ENCODE measurements around the gene AIF1L. TPM values are rescaled to one million over a fixed set of nuclear protein-coding genes. Genes with fewer than 3 reads are reported as not detected.

AIF1L gene
- total RNA-seq, 2 experiments from 2014 or later: not detected

- BruUV-seq (replicated peaks): no TSS peak
- no peaks in the 10 kb centered on the region for H3K79me2 ChIP-seq (ENCODE audit: insufficient read depth, low read depth, low read length)
- DNase-seq (ENCODE audit: low spot score): no peak
- no peak overlapping the region for H3K4me2 ChIP-seq (ENCODE audit: low read length)
- no peaks in the 10 kb centered on the region for H3K36me3 ChIP-seq (ENCODE audit: insufficient read depth, low read length)
- ChIA-PET CTCF (ENCODE audit: unreplicated experiment) (no interaction called here), POLR2A (no interaction called here)
- H3K4me3 ChIP-seq (ENCODE audit: low read depth, low read length, poor library complexity, severe bottlenecking): no peak overlapping the region
- TF ChIP-seq CTCF (conservative IDR thresholded peaks at IDR 0.05; ENCODE audit: low read length) (no peak), EZH2phosphoT487 (IDR thresholded peaks at IDR 0.05; ENCODE audit: borderline replicate concordance, low read depth, low read length) (no peak)
- H3K4me1 ChIP-seq (ENCODE audit: insufficient read depth, low read length, poor library complexity, severe bottlenecking): no peaks in the 10 kb centered on the region
- no peaks in the 10 kb centered on the region for H4K20me1 ChIP-seq (ENCODE audit: insufficient read depth, low read length)
- H2AFZ ChIP-seq (ENCODE audit: low read length): no peak overlapping the region
- no peaks in the 10 kb centered on the region for H3K9me2 ChIP-seq (ENCODE audit: insufficient read depth, low read length)
- no peaks in the 10 kb centered on the region for H3K9me3 ChIP-seq (ENCODE audit: low read length)
- H3K27ac ChIP-seq (ENCODE audit: low read depth, low read length, poor library complexity, severe bottlenecking): no peak overlapping the region
- intact Hi-C loops (cut with micrococcal nuclease; ENCODE audit: unreplicated experiment): no loop called here
Observed at GRCh38 chr9:131050831-131051230, 45.5 kb upstream of the AIF1L start.

GRCh38 chr9:131051592-131052517 is 44.5 kb upstream of the AIF1L start:
- H3K4me2 ChIP-seq (ENCODE audit: low read length): no peak overlapping the region
- no peak overlapping the region for H2AFZ ChIP-seq (ENCODE audit: low read length)
- H3K4me1 ChIP-seq (ENCODE audit: insufficient read depth, low read length, poor library complexity, severe bottlenecking): no peaks in the 10 kb centered on the region
- no peak for TF ChIP-seq CTCF (conservative IDR thresholded peaks at IDR 0.05; ENCODE audit: low read length)
- no peak for TF ChIP-seq EZH2phosphoT487 (IDR thresholded peaks at IDR 0.05; ENCODE audit: borderline replicate concordance, low read depth, low read length)
- H3K9me3 ChIP-seq (ENCODE audit: low read length): no peaks in the 10 kb centered on the region
- no peaks in the 10 kb centered on the region for H3K36me3 ChIP-seq (ENCODE audit: insufficient read depth, low read length)
- ChIA-PET POLR2A (no interaction called here), CTCF (ENCODE audit: unreplicated experiment) (no interaction called here)
- no peaks in the 10 kb centered on the region for H4K20me1 ChIP-seq (ENCODE audit: insufficient read depth, low read length)
- BruUV-seq (replicated peaks): no TSS peak
- no peak for DNase-seq (ENCODE audit: low spot score)
- no peaks in the 10 kb centered on the region for H3K79me2 ChIP-seq (ENCODE audit: insufficient read depth, low read depth, low read length)
- no peak overlapping the region for H3K4me3 ChIP-seq (ENCODE audit: low read depth, low read length, poor library complexity, severe bottlenecking)
- no peaks in the 10 kb centered on the region for H3K9me2 ChIP-seq (ENCODE audit: insufficient read depth, low read length)
- intact Hi-C loops (cut with micrococcal nuclease; ENCODE audit: unreplicated experiment): no loop called here
- H3K27ac ChIP-seq (ENCODE audit: low read depth, low read length, poor library complexity, severe bottlenecking): no peak overlapping the region

GRCh38 chr9:131053896-131054295 is 42.4 kb upstream of the AIF1L start:
- Histone ChIP-seq H3K9me2 (ENCODE audit: insufficient read depth, low read length) (no peaks in the 10 kb centered on the region), H3K9me3 (ENCODE audit: low read length) (no peaks in the 10 kb centered on the region), H3K79me2 (ENCODE audit: insufficient read depth, low read depth, low read length) (no peaks in the 10 kb centered on the region), H3K36me3 (ENCODE audit: insufficient read depth, low read length) (no peaks in the 10 kb centered on the region), H3K4me2 (ENCODE audit: low read length) (no peak overlapping the region), H4K20me1 (ENCODE audit: insufficient read depth, low read length) (no peaks in the 10 kb centered on the region), H3K4me1 (ENCODE audit: insufficient read depth, low read length, poor library complexity, severe bottlenecking) (no peaks in the 10 kb centered on the region), H2AFZ (ENCODE audit: low read length) (no peak overlapping the region), H3K27ac (ENCODE audit: low read depth, low read length, poor library complexity, severe bottlenecking) (no peak overlapping the region), H3K4me3 (ENCODE audit: low read depth, low read length, poor library complexity, severe bottlenecking) (no peak overlapping the region)
- no peak for DNase-seq (ENCODE audit: low spot score)
- no peak for TF ChIP-seq EZH2phosphoT487 (IDR thresholded peaks at IDR 0.05; ENCODE audit: borderline replicate concordance, low read depth, low read length)
- no peak for TF ChIP-seq CTCF (conservative IDR thresholded peaks at IDR 0.05; ENCODE audit: low read length)
- ChIA-PET POLR2A (no interaction called here), CTCF (ENCODE audit: unreplicated experiment) (interaction anchor here (0.6 kb wide), 1 partner anchor 77 kb away, joined by 3 read pairs; no protein-coding TSS in a partner anchor)
- intact Hi-C loops (cut with micrococcal nuclease; ENCODE audit: unreplicated experiment): no loop called here
- BruUV-seq (replicated peaks): no TSS peak

Data from OCI-LY7 (cell line).